Mesenchymal stem cell (in vitro differentiated cells and primary cell): Measurements from ENCODE around the gene BAZ2B.
A peak's percentile ranks its signal among the peaks of the same experiment; 100 is the strongest.

ENCODE experiments used
- DNase-seq: peaks from one replicate; pipeline ENCODE4 v3.0.0-alpha.2; 2013
- H2AFZ ChIP-seq: one replicate; pipeline ENCODE4 v1.6.1; 2013; ENCODE audit warnings: low read depth, mild to moderate bottlenecking, control low read depth, inconsistent platforms, low read length, moderate library complexity
- H2AK5ac ChIP-seq: 2 replicates; pipeline ENCODE4 v1.6.1; 2013; ENCODE audit warnings: low read length, moderate library complexity, mild to moderate bottlenecking, inconsistent platforms; ENCODE audit not compliant: severe bottlenecking
- H2BK120ac ChIP-seq: one replicate; pipeline ENCODE4 v1.6.1; 2013; ENCODE audit warnings: low read depth, mild to moderate bottlenecking, inconsistent platforms, low read length, moderate library complexity
- H2BK12ac ChIP-seq, 2 experiments: one replicate each; pipeline ENCODE4 v1.6.1; 2013; ENCODE audit warnings: inconsistent platforms in 2 of 2, low read length in 2 of 2, mild to moderate bottlenecking in 2 of 2, moderate library complexity in 2 of 2, control low read depth in 1 of 2
- H2BK15ac ChIP-seq: one replicate; pipeline ENCODE4 v1.6.1; 2013; ENCODE audit warnings: mild to moderate bottlenecking, low read depth, inconsistent platforms; ENCODE audit not compliant: poor library complexity, severe bottlenecking
- H2BK5ac ChIP-seq: 2 replicates; pipeline ENCODE4 v1.6.1; 2013; ENCODE audit warnings: low read depth, mild to moderate bottlenecking, low read length, control low read depth, inconsistent platforms; ENCODE audit not compliant: poor library complexity, severe bottlenecking
- H3K14ac ChIP-seq, 2 experiments: one replicate each; pipeline ENCODE4 v1.6.1; 2013; ENCODE audit warnings: inconsistent platforms in 2 of 2, low read length in 2 of 2, control low read depth in 1 of 2, mild to moderate bottlenecking in 1 of 2, moderate library complexity in 1 of 2
- H3K18ac ChIP-seq, 2 experiments: one replicate each; pipeline ENCODE4 v1.6.1; 2013; ENCODE audit warnings: inconsistent platforms in 2 of 2, low read length in 2 of 2, control low read depth in 1 of 2, low read depth in 1 of 2, mild to moderate bottlenecking in 1 of 2
- H3K23ac ChIP-seq, 2 experiments: one replicate each; pipeline ENCODE4 v1.6.1; 2013; ENCODE audit warnings: inconsistent platforms in 2 of 2, low read length in 2 of 2, mild to moderate bottlenecking in 2 of 2, moderate library complexity in 2 of 2, control low read depth in 1 of 2
- H3K27ac ChIP-seq: 2 replicates; pipeline ENCODE4 v1.5.1; 2013; ENCODE audit warnings: mild to moderate bottlenecking, moderate library complexity, low read length, control low read depth, inconsistent platforms; ENCODE audit not compliant: poor library complexity, severe bottlenecking
- H3K27me3 ChIP-seq, 2 experiments: 2 replicates each; pipeline versions ENCODE4 v1.6.1 to v1.7.0; 2013; ENCODE audit warnings: low read length in 2 of 2, mild to moderate bottlenecking in 2 of 2, moderate library complexity in 2 of 2, control low read depth in 1 of 2, inconsistent platforms in 1 of 2; ENCODE audit not compliant: control insufficient read depth in 1 of 2, insufficient read depth in 1 of 2
- H3K36me3 ChIP-seq, 2 experiments: 2 replicates each; pipeline versions ENCODE4 v1.6.1 to v1.7.0; 2013; ENCODE audit warnings: low read length in 2 of 2, control low read depth in 1 of 2, inconsistent platforms in 1 of 2, low read depth in 1 of 2, mild to moderate bottlenecking in 1 of 2; ENCODE audit not compliant: insufficient read depth in 2 of 2, control insufficient read depth in 1 of 2
- H3K4ac ChIP-seq, 2 experiments: one replicate each; pipeline ENCODE4 v1.6.1; 2013; ENCODE audit warnings: inconsistent platforms in 2 of 2, low read length in 2 of 2, mild to moderate bottlenecking in 2 of 2, moderate library complexity in 2 of 2, control low read depth in 1 of 2, low read depth in 1 of 2
- H3K4me1 ChIP-seq: 2 replicates; pipeline ENCODE4 v1.6.1; 2013; ENCODE audit warnings: low read depth, low read length, control low read depth; ENCODE audit not compliant: control insufficient read depth, insufficient read depth
- H3K4me2 ChIP-seq: 2 replicates; pipeline ENCODE4 v1.6.1; 2013; ENCODE audit warnings: low read length, mild to moderate bottlenecking, inconsistent platforms; ENCODE audit not compliant: poor library complexity, severe bottlenecking
- H3K4me3 ChIP-seq, 2 experiments: 2 replicates each; pipeline versions ENCODE4 v1.5.1 to v1.7.0; 2013; ENCODE audit warnings: low read length in 2 of 2, mild to moderate bottlenecking in 2 of 2, control low read depth in 1 of 2, low read depth in 1 of 2; ENCODE audit not compliant: insufficient read depth in 1 of 2
- H3K79me1 ChIP-seq: replicated peaks from 2 replicates; pipeline ENCODE4 v1.6.1; 2013; ENCODE audit warnings: mild to moderate bottlenecking, control low read depth, low read length, inconsistent platforms; ENCODE audit not compliant: poor library complexity, severe bottlenecking
- H3K9ac ChIP-seq: 2 replicates; pipeline ENCODE4 v1.7.0; 2013; ENCODE audit warnings: mild to moderate bottlenecking, low read length, moderate library complexity
- H3K9me3 ChIP-seq: 2 replicates; pipeline ENCODE4 v1.7.0; 2013; ENCODE audit warnings: mild to moderate bottlenecking, low read length; ENCODE audit not compliant: control insufficient read depth
- H4K8ac ChIP-seq: one replicate; pipeline ENCODE4 v1.6.1; 2013; ENCODE audit warnings: inconsistent platforms, mild to moderate bottlenecking, low read length, moderate library complexity
- H4K91ac ChIP-seq: one replicate; pipeline ENCODE4 v1.6.1; 2013; ENCODE audit warnings: mild to moderate bottlenecking, low read length, inconsistent platforms
- WGBS: methylation state at CpG from one replicate; pipeline ENCODE4 v1.1.7; 2013; ENCODE audit warnings: mixed read lengths; 5-methylcytosine and 5-hydroxymethylcytosine counted together

Gene BAZ2B

GRCh38 chr2:159521272-159521671 lies 95.1 kb downstream of the BAZ2B start:
- Histone ChIP-seq H3K4me3 (no peak overlapping the region), H2AK5ac (no peak overlapping the region), H4K8ac (no peak overlapping the region), H3K36me3 (no peaks in the 10 kb centered on the region), H2BK5ac (no peak overlapping the region), H3K4ac (no peak overlapping the region), H3K4me2 (no peak overlapping the region), H3K27me3 (no peaks in the 10 kb centered on the region), H2AFZ (no peak overlapping the region), H2BK12ac (no peak overlapping the region), H2BK15ac (no peak overlapping the region), H2BK120ac (no peak overlapping the region), H3K9me3 (no peaks in the 10 kb centered on the region), H3K27ac (no peak overlapping the region), H4K91ac (no peak overlapping the region), H3K18ac (no peak overlapping the region), H3K79me1 (peaks cover 12% of the 10 kb centered on the region), H3K23ac (no peak overlapping the region), H3K4me1 (no peaks in the 10 kb centered on the region), H3K9ac (no peak overlapping the region), H3K14ac (no peak overlapping the region)
- WGBS: no CpG with 5 or more reads among the region's 2 CpGs
- no peak for DNase-seq

GRCh38 chr2:159518321-159519005 lies 97.9 kb downstream of the BAZ2B start:
- no peak overlapping the region for H3K18ac ChIP-seq
- H2AFZ ChIP-seq: no peak overlapping the region
- peak; percentile 3 for DNase-seq
- H2BK5ac ChIP-seq: no peak overlapping the region
- no peak overlapping the region for H3K4me2 ChIP-seq
- no peak overlapping the region for H3K9ac ChIP-seq
- H2BK15ac ChIP-seq: no peak overlapping the region
- H2BK12ac ChIP-seq: no peak overlapping the region
- no peak overlapping the region for H2AK5ac ChIP-seq
- no peak overlapping the region for H3K27ac ChIP-seq
- H3K23ac ChIP-seq: no peak overlapping the region
- H3K9me3 ChIP-seq: no peaks in the 10 kb centered on the region
- no peak overlapping the region for H4K8ac ChIP-seq
- no peak overlapping the region for H3K4ac ChIP-seq
- 100% methylated on average over 2 of the region's 3 CpGs for WGBS
- peaks cover 8% of the 10 kb centered on the region for H3K79me1 ChIP-seq
- H2BK120ac ChIP-seq: no peak overlapping the region
- no peaks in the 10 kb centered on the region for H3K4me1 ChIP-seq
- H3K14ac ChIP-seq: no peak overlapping the region
- no peaks in the 10 kb centered on the region for H3K27me3 ChIP-seq
- H3K36me3 ChIP-seq: no peaks in the 10 kb centered on the region
- no peak overlapping the region for H4K91ac ChIP-seq
- no peak overlapping the region for H3K4me3 ChIP-seq

- Histone ChIP-seq H2BK12ac (no peak overlapping the region), H3K23ac (no peak overlapping the region), H4K91ac (no peak overlapping the region), H2BK5ac (no peak overlapping the region), H3K4ac (no peak overlapping the region), H3K79me1 (peaks cover 8% of the 10 kb centered on the region), H3K36me3 (no peaks in the 10 kb centered on the region), H3K18ac (no peak overlapping the region), H3K9ac (peak overlapping the region; percentile 94), H2AK5ac (no peak overlapping the region), H3K27me3 (no peaks in the 10 kb centered on the region), H3K4me3 (peak overlapping the region in 1 of 2 experiments; percentile 78), H3K9me3 (no peaks in the 10 kb centered on the region), H2AFZ (no peak overlapping the region), H2BK120ac (no peak overlapping the region), H3K4me1 (no peaks in the 10 kb centered on the region), H3K27ac (peak overlapping the region; percentile 40), H3K14ac (no peak overlapping the region), H3K4me2 (peak overlapping the region; percentile 70), H2BK15ac (no peak overlapping the region), H4K8ac (no peak overlapping the region)
- DNase-seq: peak; percentile 49
- WGBS: 30% methylated on average over 3 of the region's 6 CpGs
Measured at GRCh38 chr2:159516241-159516758, 100.0 kb downstream of the BAZ2B start.

GRCh38 chr2:159515441-159515840 lies 100.9 kb downstream of the BAZ2B start:
- H3K23ac ChIP-seq: no peak overlapping the region
- H3K27ac ChIP-seq: no peak overlapping the region
- H2BK15ac ChIP-seq: no peak overlapping the region
- H3K18ac ChIP-seq: no peak overlapping the region
- no peaks in the 10 kb centered on the region for H3K4me1 ChIP-seq
- H2AFZ ChIP-seq: no peak overlapping the region
- no peak overlapping the region for H2AK5ac ChIP-seq
- no peaks in the 10 kb centered on the region for H3K36me3 ChIP-seq
- no peaks in the 10 kb centered on the region for H3K27me3 ChIP-seq
- H3K9ac ChIP-seq: peak overlapping the region; percentile 94
- no peak for DNase-seq
- no peak overlapping the region for H2BK120ac ChIP-seq
- no peak overlapping the region for H4K8ac ChIP-seq
- no peak overlapping the region for H3K4me2 ChIP-seq
- no peak overlapping the region for H3K4ac ChIP-seq
- no peak overlapping the region for H4K91ac ChIP-seq
- no peak overlapping the region for H2BK12ac ChIP-seq
- no CpG with 5 or more reads among the region's 1 CpG for WGBS
- H3K79me1 ChIP-seq: peaks cover 9% of the 10 kb centered on the region
- no peak overlapping the region for H2BK5ac ChIP-seq
- no peak overlapping the region for H3K14ac ChIP-seq
- peak overlapping the region in 1 of 2 experiments; percentile 78 for H3K4me3 ChIP-seq
- no peaks in the 10 kb centered on the region for H3K9me3 ChIP-seq
